GM03348 (cell line): Measurements from ENCODE around the gene PCDH12.

ENCODE experiments used
- DNase-seq: peaks from one replicate; pipeline ENCODE4 v3.0.0; 2012; ENCODE audit warnings: low spot score

PCDH12 gene

DNA sequence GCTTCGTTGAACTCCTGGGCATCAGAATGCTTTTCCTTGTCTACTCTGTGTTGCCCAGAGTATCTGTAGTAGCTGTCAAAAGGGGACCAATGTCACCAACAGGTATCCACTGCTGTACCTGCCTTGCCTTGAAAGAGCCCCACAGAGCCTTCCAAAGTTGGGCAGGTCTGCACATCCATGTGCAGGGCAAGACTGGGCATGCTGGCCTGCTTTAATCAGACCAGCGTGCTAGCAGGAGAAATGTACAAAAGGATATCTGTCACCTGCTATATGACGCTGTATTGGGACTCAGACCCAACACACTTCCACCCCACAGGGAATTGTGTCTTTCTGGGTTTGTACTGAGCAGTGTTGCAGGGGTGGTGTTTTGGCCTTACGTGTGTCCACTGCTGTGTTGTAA is 22.5 kb downstream of the PCDH12 start:
- no peak for DNase-seq

DNA sequence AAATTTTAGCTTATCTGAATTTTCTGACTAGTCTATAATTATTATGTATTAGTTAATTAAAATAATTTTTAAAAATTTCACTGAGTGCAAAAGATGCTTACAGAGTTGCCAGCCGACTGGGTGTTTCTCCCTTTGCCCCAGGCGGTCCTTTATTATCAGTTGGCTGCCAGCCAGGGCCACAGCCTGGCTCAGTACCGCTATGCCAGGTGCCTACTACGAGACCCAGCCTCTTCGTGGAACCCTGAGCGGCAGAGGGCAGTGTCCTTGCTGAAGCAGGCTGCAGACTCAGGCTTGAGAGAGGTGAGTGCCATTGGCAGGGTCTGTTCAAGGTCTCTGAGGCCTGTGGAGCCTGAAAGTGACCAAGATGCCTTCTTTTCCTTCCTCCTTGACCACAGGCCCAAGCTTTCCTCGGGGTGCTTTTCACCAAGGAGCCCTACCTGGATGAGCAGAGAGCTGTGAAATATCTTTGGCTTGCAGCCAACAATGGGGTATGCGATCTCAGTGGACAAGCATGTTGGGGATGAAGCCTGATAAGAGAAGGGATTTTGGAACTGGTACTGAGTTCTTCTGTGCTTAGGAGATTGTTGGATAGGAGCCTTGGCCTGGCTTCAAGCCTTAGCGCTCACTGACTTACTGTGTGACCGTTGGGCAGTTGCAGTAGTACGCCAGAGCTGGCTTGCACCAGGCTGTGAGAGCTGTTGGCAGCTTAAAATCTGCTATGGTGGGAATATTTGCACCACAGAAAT is 23.7 kb downstream of the PCDH12 start:
- no peak for DNase-seq

DNA sequence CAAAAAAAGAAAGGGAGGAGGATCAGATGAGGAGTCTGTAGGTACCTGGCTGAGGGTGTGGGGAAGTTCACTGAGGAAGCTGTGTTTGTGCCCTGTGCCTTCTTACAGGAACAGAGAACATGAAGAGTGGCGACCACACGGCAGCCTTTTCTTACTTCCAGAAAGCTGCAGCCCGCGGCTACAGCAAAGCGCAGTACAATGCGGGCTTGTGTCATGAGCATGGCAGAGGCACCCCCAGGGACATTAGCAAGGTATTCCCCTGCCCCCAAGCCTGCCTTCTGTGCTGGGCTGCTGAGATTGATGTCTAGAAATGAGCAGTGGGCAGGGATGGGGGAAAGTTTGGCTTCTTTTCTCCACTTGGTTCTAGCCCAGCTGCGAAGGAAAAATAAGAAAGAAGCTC is 24.9 kb downstream of the PCDH12 start:
- DNase-seq, result no peak

DNA sequence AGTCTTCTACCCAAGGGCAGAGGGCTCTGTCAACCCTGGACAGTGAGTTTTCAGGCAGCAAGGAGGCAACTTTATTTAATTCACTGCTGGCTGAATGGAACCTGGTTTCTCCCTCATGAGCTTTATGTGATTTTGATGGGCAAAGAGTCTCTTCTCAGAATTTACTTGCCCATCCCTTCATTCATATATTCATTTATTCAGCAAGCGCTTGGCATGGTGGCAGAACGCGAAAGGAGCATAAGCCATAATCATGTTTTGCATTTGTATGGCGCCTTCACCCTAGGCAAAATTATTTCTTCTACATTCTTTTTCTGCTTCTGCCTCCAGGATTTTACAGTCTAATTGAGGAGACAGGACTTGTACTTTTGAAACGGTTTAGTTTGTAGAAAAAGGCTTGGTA is 26.3 kb downstream of the PCDH12 start:
- DNase-seq, result no peak

DNA sequence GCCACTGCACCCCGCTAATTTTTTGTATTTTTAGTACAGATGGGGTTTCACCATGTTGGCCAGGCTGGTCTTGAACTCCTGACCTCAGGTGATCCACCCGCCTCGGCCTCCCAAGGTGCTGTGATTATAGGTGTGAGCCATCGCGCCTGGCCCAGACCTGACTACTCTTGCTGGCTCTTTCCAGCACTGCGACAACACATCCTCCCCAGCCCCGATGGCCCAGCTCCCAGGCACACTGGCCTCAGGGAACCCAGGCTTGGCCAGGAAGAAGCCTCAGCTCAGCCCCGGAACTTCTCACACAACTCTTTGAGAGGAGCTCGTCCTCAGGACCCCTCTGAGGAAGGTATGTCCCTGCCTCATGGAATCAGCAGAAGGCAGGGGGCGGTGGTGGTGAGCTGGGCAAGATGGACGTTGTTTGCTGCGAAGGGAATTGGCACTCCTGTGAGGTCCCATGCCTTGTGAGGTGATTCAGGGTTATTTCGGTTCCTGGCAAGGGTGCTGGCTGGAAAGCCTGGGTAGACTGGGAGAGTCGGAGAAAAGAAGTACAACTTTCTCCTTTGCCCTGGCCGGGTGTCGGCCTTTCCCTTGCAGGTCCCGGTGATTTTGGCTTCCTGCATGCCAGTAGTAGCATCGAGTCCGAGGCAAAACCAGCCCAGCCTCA is 28.5 kb downstream of the PCDH12 start:
- no peak for DNase-seq

DNA sequence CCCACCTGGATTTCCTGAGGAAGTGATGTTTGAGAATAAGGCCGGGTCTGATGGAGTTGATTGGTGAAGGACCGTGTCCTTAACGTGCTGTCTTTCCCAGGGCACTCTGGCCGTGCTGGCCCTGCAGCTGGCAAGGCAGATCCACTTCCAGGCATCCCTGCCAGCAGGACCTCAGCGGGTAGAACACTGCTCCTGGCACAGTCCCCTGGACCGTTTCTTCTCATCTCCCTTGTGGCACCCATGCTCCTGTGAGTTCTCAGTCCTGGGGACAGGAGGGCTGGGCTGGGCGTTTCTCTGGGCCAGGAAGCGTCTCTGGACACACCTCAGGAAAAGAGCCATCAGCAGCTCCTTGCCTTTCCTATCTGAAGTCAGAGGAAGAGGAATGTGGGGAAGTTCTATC is 30.0 kb downstream of the PCDH12 start:
- no peak for DNase-seq

DNA sequence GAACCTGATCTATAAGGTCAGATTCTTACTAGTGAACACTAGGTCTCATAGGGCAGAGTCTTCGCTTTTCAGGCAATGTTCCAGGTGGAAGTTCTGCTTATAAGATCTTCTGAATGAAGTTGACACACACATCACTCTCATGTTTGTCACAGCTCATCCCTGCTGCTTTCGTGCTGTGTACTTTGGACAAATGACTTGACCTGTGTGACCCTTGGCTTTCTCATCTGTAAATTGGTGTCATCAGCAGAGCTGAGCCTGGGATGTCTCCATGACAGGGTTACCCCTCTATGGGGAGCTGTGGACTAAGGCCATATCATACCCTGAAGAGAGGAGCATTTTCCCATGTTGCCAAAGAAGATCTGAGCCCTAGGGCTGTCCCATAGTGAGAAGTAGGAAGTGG is 31.6 kb downstream of the PCDH12 start:
- DNase-seq, result no peak

DNA sequence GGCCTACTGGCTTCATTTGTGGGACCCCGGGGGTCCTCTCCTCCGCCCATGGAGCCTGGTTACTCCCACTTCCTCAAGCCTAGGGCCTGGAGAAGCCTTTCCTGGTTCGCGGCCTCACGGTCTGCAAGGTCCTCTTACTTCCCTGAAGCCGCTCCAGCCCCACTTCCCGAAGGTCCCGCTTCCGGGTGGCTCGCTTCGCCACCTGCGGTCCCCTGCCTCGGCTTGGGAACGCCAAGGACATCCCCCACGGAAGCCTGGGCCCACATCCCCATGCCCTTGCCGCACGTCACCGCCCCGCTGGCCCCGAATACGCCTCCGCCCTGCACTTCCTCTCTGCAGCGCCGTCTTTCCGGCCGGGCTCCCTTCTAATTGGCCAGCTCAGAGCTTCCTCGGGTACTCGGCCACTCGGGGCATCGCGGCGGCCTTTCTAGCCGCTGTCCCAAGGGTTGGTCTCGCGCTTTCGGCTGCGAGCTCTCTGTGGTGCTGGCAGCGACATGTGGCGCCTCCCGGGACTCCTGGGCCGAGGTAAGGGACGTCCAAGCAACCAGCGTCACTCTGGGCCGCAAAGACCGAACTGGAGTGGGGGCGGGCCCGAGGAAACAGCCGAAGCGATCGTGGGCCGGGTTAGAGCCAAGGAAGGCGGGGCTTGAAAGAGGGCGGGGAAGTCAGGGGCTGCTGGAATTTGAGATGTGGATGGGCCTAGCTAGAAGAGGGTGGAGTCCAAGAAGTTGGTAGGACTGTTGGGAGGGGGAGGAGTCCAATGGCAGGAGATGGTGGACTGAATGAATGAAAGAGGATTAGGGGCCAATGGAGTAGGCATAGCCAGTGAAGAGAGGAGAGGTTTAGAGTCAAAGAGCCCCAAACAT is 34.3 kb downstream of the PCDH12 start, which contains the start of gene DELE1:
DELE1 (plus strand) TSS at position 424 of the 866 bp plus-strand sequence; CDS start at position 495, 71 bp downstream.
- peak; percentile 97 for DNase-seq

DNA sequence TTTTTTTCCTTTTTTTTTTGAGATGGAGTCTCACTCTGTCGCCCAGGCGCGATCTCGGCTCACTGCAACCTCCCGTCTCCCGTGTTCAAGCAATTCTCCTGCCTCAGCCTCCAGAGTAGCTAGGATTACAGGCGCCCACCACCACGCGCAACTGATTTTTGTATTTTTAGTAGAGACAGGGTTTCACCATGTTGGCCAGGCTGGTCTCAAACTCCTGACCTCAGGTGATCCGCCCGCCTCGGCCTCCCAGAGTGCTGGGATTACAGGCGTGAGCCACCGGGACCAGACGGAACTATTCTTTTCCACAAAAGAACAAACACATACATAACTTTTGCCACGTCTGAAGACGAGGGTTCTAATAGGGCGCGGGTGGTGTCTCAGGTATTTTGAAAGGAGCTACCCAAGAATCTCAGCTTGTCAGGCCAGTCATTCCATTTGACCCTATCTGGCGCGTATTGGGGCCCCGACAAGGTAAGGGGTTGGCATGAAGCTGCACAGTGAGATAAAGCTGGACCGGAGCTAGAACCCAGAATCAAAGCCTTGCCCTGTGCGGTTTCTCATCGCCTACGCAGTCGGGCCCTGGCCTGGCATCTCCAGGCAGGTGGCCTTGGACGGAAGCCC is 35.1 kb downstream of the PCDH12 start:
- peak; percentile 23 for DNase-seq

DNA sequence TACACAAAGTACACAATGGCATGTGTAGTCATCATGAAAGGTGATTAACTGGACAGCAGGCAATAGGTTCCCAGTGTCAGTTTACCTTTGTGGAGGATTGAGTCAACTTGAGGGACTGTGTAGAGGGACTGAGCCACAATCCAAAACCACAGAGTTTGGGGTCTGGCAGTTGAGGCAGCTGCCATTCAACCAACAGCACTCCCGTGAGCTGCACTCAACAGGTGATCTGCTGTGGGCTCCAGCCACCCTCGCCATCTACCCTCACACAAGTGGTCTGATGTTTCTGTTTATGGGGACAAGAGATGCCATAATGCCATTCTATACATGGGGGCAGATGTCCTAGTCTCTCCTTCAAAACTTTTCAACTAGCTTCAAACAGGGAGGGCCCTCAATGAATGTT is 37.2 kb downstream of the PCDH12 start:
- DNase-seq, result no peak

DNA sequence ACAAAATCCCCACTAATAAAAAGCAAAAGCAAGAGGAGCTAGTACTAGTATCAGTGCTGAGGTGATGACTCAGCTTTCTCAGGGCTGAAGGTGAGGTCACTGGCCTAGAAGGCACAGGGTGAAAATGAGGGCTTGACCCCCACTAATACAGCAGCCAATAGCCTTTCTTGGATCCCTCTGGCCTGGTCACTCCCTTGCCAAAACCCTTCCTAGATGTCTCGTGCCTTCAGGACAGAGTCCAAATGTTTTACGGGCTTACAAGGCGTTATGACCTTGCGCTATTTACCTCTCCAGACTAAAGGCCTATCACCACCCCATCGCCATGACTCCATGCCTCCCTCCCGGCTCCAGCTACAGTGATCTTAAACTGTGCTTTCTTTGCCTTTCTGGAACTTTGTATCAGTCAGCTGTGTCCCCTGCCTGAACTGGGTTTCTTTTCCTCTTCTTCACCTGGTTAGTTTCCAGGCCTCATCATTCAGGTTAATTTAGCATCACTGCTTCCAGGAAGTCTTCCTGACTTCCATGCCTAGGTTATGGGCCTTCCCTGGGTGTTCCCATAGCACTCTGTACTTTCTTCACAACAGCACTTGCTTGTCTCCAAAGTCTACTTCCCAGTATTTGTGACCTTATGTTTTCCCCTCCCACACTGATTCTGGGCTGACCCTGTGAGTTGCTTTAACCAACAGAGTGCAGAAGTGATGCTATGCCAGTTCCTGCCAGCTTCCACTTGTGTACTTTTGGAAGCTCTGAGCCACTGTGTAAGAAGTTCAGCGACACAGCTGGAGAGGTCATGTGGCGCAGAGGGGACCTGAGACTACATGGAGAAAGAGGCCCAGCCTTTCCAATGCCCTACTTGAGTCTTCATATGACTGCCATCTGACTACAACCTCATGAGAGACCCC is 38.5 kb downstream of the PCDH12 start:
- no peak for DNase-seq

DNA sequence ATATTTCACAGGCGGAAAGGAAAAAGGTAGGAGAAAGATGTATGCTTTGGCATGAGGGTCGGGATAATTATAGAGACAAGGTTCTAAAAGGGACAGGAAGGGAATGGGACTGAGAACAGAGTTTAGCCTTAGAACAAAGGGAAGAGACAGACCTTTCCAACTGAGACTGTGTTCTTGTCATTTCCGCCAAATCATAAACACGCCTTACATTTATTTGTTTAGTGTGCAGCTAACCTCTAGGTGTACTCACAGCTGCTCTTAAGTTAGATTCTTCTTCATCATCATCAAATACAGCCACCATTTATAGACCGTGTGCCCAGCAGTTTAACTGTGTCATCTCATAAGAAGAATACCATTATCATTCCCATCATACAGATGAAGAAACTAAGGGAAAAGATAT is 40.2 kb downstream of the PCDH12 start:
- no peak for DNase-seq

DNA sequence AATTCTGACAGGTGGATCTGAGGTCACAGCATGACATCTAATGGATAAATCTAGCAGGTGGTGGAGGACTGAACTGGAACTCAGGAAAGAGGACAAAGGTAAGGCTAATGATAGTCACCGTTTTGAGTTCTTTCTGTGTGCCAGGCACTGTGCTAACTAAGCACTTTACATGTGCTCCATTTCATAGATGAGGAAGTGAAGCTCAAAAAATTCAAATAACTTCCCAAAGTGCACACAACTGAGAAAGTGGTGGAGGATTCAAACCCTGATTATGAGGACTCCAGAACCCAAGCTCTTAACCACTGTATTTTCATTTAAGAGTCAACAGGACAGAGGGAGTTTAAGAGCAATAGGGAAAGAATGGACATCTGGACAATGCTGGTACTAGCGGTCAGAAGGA is 41.5 kb downstream of the PCDH12 start:
- no peak for DNase-seq

DNA sequence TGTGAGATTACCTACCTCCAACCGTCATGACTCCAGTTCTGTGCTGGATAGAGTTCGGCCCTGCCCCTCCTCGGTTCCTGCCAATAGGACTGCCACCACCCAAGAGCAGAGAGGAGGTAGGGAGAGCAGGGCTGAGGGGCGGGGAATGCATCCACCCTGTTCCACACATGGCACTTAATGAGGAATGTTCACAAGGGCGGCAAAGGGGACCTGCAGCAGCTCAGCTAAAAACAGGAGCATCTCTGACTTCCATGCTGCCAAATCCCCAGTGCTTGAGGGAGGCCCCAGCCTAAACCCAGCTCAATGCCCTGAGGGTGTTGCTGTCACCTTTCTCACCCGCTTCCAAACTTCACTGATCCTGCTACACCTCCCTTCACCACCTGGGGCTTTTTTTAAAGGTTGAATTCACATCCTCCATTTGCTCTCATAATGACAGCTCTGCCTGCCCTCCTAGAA is 42.1 kb downstream of the PCDH12 start:
- no peak for DNase-seq

DNA sequence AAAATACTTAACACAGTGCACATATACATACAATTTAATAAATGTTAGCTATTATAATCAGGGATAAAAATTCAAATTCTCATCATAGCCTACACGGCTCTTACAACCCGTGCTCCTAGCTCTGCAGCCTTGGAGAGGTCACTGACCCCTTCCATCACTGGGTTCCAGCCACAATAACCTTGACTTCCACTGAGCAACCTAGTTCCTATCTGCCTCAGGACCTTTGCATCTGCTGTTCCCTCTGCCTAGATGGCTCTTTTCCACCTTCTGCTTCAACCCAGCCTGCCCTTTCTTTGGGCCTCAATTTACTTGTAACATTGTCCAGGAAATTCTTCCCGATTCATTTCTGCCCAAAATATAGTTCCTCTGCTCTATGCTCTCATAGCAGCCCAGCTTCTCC is 43.2 kb downstream of the PCDH12 start:
- no peak for DNase-seq

DNA sequence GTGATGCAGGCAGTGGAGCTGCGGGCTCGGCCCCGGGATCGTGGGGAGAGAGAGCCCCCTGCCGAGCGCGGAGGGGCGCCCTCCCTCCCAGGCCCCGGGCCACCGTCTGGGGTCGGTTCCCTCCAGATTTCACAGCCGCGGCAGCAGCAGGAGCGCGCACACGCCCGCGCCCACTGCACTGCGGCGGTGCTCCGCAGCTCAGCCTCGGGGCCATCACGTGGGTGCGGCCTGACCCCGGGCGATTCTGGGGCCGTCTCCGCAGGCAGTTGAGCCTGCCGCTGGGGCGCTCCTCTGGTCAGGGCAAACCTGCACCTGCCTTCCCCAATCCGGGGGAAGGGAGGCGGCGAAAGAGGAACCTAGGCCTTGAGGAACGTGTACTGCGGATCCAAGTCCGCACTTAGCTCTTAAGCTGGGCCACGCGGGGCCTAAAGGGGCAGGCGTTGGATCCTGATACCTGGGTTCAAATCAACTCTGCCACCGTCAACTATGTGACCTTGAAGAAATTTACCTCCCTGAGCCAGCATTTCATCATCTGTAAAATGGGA is 43.7 kb downstream of the PCDH12 start:
- DNase-seq, result peak; percentile 48

DNA sequence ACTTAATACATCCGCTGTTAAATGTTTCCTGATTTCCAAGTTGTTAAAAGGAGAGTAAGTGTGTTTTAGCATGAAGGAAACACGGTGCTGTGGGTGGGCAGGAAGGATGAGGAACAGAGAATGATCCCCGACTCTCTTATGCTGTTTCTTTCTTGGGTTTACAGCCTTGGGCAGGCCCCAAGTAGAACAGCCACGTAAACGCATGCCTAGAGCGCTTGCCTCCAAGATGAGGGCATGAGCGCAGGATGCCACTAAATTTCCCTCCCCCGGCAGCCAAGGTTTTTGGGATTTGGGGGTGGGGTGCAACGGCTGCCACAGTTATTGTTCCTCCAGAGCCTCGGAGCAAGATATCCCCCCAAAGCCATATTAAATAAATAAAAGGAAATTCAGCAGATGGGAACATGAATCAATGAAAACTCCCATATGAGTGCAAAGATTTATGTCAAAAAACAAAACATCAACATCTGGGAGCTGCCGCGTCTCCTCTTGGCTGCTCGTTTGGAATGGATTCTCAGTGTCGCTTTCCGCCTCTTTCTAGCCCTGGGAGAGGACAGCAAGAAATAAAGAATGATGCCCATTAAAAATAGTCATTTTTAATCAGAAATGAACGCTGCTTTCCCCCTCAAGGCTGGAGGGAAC is 44.3 kb downstream of the PCDH12 start:
- peak; percentile 18 for DNase-seq

DNA sequence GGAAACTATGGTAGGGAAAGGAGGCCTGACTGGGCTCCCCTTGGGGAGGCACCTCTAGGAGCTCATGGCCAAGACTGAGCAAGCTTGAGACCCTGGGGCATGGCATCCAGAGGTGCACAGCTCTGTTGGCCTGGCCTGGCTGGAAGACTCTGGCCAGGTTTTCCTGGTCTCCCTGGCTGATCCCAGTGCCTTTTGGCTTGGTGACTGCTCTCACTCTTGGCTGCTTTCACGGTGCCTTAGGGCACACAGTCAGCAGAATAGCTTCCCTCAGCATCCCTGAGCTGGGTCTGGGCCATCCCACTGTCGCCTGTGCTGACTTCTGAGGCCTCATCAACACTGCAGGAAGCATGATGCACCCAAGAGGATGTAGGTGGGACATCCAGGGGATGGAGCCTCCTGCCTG is 47.7 kb downstream of the PCDH12 start:
- DNase-seq, result no peak

DNA sequence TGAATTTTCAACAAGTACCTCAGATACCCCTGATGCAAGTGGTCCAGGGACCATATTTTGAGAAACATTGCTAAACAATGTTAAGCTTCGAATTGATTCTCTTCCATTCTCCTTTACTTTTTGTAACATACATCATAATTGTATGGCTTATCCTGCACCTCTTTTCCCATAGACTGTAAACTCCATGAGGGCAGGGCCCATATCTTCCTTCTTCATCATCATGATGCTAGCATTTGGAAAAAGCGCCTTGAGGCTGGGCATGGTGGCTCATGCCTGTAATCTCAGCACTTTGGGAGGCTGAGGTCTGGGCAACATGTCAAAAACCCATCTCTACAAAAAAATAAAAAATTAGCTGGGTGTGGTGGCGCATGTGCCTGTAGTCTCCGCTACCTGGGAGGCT is 48.8 kb downstream of the PCDH12 start:
- no peak for DNase-seq

DNA sequence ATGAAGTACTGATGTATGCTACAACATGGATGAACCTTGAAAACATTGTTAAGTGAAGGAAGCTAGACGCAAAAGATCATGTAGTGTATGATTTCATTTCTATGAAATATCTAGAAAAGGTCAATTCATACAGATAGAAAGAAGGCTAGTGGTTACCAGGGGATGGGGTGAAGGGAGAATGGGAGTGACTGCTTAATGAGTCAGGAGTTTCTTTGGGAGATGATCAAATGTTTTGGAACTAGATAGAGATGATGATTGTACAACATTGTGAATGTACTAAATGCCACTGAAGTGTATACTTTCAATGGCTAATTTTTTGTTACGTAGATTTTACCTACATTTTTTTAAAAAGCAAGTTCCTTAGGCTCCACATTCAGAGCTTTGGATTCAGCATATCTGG is 49.2 kb downstream of the PCDH12 start:
- DNase-seq, result peak; percentile 43
